ENCODE measurements around the gene BNC2. TPM values are rescaled to one million over a fixed set of nuclear protein-coding genes. Genes with fewer than 3 reads are reported as not detected.
A peak's percentile ranks its signal among the peaks of the same experiment; 100 is the strongest.

BNC2 gene
- total RNA-seq, 1 donor from 2014 or later, result 38.0 TPM

GRCh38 chr9:16682273-16682672 lies 188.2 kb downstream of the BNC2 start:
- peaks cover 53% of the 10 kb centered on the region for H3K79me2 ChIP-seq (ENCODE audit: insufficient read depth, low read length)
- H3K36me3 Mint-ChIP-seq (ENCODE audit: low read depth, unreplicated experiment), result peaks cover 3% of the 10 kb centered on the region

GRCh38 chr9:16681652-16681987 lies 188.8 kb downstream of the BNC2 start:
- Histone ChIP-seq H2AFZ (ENCODE audit: low read depth, low read length) (no peak overlapping the region), H3K9ac (ENCODE audit: low read length) (no peak overlapping the region), H3K4me3 (ENCODE audit: insufficient read depth, low read depth, low read length) (no peak overlapping the region), H3K79me2 (ENCODE audit: insufficient read depth, low read length) (peaks cover 52% of the 10 kb centered on the region), H4K20me1 (ENCODE audit: insufficient read depth, low read length) (peaks cover 7% of the 10 kb centered on the region), H3K36me3 (ENCODE audit: insufficient read depth, low read length) (no peaks in the 10 kb centered on the region), H3K27me3 (ENCODE audit: insufficient read depth, low read length) (no peaks in the 10 kb centered on the region), H3K4me2 (ENCODE audit: low read length) (peak overlapping the region; percentile 28), H3K27ac (ENCODE audit: low read depth, low read length) (no peak overlapping the region), H3K9me3 (ENCODE audit: insufficient read depth, low read depth, low read length) (no peaks in the 10 kb centered on the region), H3K4me1 (ENCODE audit: insufficient read depth, low read length) (peaks cover 10% of the 10 kb centered on the region)
- FAIRE-seq, result no peak
- no peak for DNase-seq (ENCODE audit: low read depth)
- Mint-ChIP-seq H3K4me3 (ENCODE audit: unreplicated experiment) (no peak overlapping the region), H3K9me3 (ENCODE audit: unreplicated experiment) (no peaks in the 10 kb centered on the region), H3K4me1 (ENCODE audit: low read depth, unreplicated experiment) (peaks cover 22% of the 10 kb centered on the region), H3K27me3 (ENCODE audit: low read depth, unreplicated experiment) (no peaks in the 10 kb centered on the region), H3K36me3 (ENCODE audit: low read depth, unreplicated experiment) (peaks cover 3% of the 10 kb centered on the region), H3K27ac (ENCODE audit: unreplicated experiment) (no peak overlapping the region)
- TF ChIP-seq CTCF (IDR thresholded peaks at IDR 0.05; ENCODE audit: insufficient read depth, low read depth, low read length), result no peak
- TF ChIP-seq EZH2 (IDR thresholded peaks at IDR 0.05; ENCODE audit: insufficient read depth, low read length), result no peak

More at GRCh38 chr9:16682273-16682672, 188.2 kb downstream of the BNC2 start:
- no peaks in the 10 kb centered on the region for H3K9me3 ChIP-seq (ENCODE audit: insufficient read depth, low read depth, low read length)
- H2AFZ ChIP-seq (ENCODE audit: low read depth, low read length), result no peak overlapping the region
- no peak overlapping the region for H3K4me3 ChIP-seq (ENCODE audit: insufficient read depth, low read depth, low read length)
- no peak for TF ChIP-seq EZH2 (IDR thresholded peaks at IDR 0.05; ENCODE audit: insufficient read depth, low read length)
- TF ChIP-seq CTCF (IDR thresholded peaks at IDR 0.05; ENCODE audit: insufficient read depth, low read depth, low read length), result no peak
- DNase-seq (ENCODE audit: low read depth) (no peak), FAIRE-seq (no peak)
- H3K27me3 Mint-ChIP-seq (ENCODE audit: low read depth, unreplicated experiment), result no peaks in the 10 kb centered on the region
- no peak overlapping the region for H3K4me3 Mint-ChIP-seq (ENCODE audit: unreplicated experiment)
- H3K27ac Mint-ChIP-seq (ENCODE audit: unreplicated experiment), result no peak overlapping the region
- H3K4me2 ChIP-seq (ENCODE audit: low read length), result no peak overlapping the region
- H3K4me1 Mint-ChIP-seq (ENCODE audit: low read depth, unreplicated experiment), result peaks cover 23% of the 10 kb centered on the region
- H3K4me1 ChIP-seq (ENCODE audit: insufficient read depth, low read length), result peaks cover 10% of the 10 kb centered on the region
- no peak overlapping the region for H3K9ac ChIP-seq (ENCODE audit: low read length)
- peaks cover 7% of the 10 kb centered on the region for H4K20me1 ChIP-seq (ENCODE audit: insufficient read depth, low read length)
- no peak overlapping the region for H3K27ac ChIP-seq (ENCODE audit: low read depth, low read length)
- no peaks in the 10 kb centered on the region for H3K36me3 ChIP-seq (ENCODE audit: insufficient read depth, low read length)
- H3K27me3 ChIP-seq (ENCODE audit: insufficient read depth, low read length), result no peaks in the 10 kb centered on the region
- H3K9me3 Mint-ChIP-seq (ENCODE audit: unreplicated experiment), result no peaks in the 10 kb centered on the region

- Mint-ChIP-seq H3K4me3 (ENCODE audit: unreplicated experiment) (no peak overlapping the region), H3K4me1 (ENCODE audit: low read depth, unreplicated experiment) (peaks cover 22% of the 10 kb centered on the region), H3K9me3 (ENCODE audit: unreplicated experiment) (no peaks in the 10 kb centered on the region), H3K27ac (ENCODE audit: unreplicated experiment) (no peak overlapping the region), H3K27me3 (ENCODE audit: low read depth, unreplicated experiment) (no peaks in the 10 kb centered on the region), H3K36me3 (ENCODE audit: low read depth, unreplicated experiment) (peaks cover 3% of the 10 kb centered on the region)
- Histone ChIP-seq H3K27ac (ENCODE audit: low read depth, low read length) (no peak overlapping the region), H3K36me3 (ENCODE audit: insufficient read depth, low read length) (no peaks in the 10 kb centered on the region), H3K4me3 (ENCODE audit: insufficient read depth, low read depth, low read length) (no peak overlapping the region), H3K4me2 (ENCODE audit: low read length) (peak overlapping the region; percentile 28), H3K27me3 (ENCODE audit: insufficient read depth, low read length) (no peaks in the 10 kb centered on the region), H2AFZ (ENCODE audit: low read depth, low read length) (no peak overlapping the region), H3K9ac (ENCODE audit: low read length) (no peak overlapping the region), H3K9me3 (ENCODE audit: insufficient read depth, low read depth, low read length) (no peaks in the 10 kb centered on the region), H3K4me1 (ENCODE audit: insufficient read depth, low read length) (peaks cover 10% of the 10 kb centered on the region), H4K20me1 (ENCODE audit: insufficient read depth, low read length) (peaks cover 7% of the 10 kb centered on the region), H3K79me2 (ENCODE audit: insufficient read depth, low read length) (peaks cover 56% of the 10 kb centered on the region)
- DNase-seq (ENCODE audit: low read depth) (peak; percentile 75), FAIRE-seq (no peak)
- TF ChIP-seq CTCF (IDR thresholded peaks at IDR 0.05; ENCODE audit: insufficient read depth, low read depth, low read length), result no peak
- TF ChIP-seq EZH2 (IDR thresholded peaks at IDR 0.05; ENCODE audit: insufficient read depth, low read length), result no peak
These were observed 189.4 kb downstream of the BNC2 start for GRCh38 chr9:16680975-16681651.

All from astrocyte (in vitro differentiated cells and primary cell).